ENCODE measurements around the gene CPSF3.

Gene CPSF3

GRCh38 chr2:9417725-9418124 is 5.7 kb upstream of the CPSF3 start:
- no peak for DNase-seq (ENCODE audit: low spot score)
- no peak for TF ChIP-seq CTCF (IDR thresholded peaks at IDR 0.05; ENCODE audit: borderline replicate concordance, control extremely low read depth, extremely low read depth, insufficient read depth, missing control alignments)
- in situ Hi-C loops (cut with MboI; ENCODE audit: low sequenced_read_pairs, unreplicated experiment) = no loop called here

DNA sequence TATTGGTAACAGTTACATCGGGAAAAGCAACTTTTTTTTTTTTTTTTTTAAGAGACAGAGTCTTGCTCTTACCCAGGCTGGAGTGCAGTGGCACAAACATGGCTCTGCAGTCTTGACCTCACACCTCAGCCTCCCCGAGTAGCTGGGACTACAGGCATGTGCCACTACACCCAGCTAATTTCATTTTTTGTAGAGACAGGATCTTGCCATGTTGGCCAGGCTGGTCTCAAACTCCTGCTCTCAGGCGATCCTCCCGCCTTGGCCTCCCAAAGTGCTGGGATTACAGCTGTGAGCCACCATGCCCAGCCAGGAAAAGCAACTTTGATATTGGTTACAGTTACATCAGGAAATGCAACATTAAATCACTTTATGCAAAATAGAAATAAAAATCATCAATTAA is 4.7 kb upstream of the CPSF3 start:
- TF ChIP-seq CTCF (IDR thresholded peaks at IDR 0.05; ENCODE audit: borderline replicate concordance, control extremely low read depth, extremely low read depth, insufficient read depth, missing control alignments) = no peak
- DNase-seq (ENCODE audit: low spot score) = no peak
- in situ Hi-C loops (cut with MboI; ENCODE audit: low sequenced_read_pairs, unreplicated experiment) = no loop called here

GRCh38 chr2:9419541-9419940 is 3.9 kb upstream of the CPSF3 start:
- TF ChIP-seq CTCF (IDR thresholded peaks at IDR 0.05; ENCODE audit: borderline replicate concordance, control extremely low read depth, extremely low read depth, insufficient read depth, missing control alignments) = no peak
- in situ Hi-C loops (cut with MboI; ENCODE audit: low sequenced_read_pairs, unreplicated experiment) = no loop called here
- DNase-seq (ENCODE audit: low spot score) = no peak

DNA sequence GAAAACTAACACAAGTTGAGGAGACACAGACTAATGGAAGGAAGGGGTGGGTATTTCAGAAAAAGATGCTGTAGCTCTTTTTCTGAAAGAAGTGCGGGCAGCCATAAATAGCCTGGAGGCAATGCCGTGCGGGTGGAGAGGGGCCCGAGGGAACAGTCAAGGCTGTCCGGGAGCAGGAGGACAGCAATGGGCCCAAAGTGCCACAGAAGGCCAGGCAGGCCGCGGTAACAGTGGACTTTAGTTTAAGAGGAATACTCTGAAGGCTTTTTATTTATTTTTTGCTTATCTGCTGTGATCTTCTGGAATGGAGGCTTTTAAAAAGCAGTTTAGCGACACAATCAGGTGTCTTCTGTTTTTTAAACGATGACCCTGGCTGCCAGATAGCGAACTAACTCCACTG is 3.0 kb upstream of the CPSF3 start:
- TF ChIP-seq CTCF (IDR thresholded peaks at IDR 0.05; ENCODE audit: borderline replicate concordance, control extremely low read depth, extremely low read depth, insufficient read depth, missing control alignments) = no peak
- in situ Hi-C loops (cut with MboI; ENCODE audit: low sequenced_read_pairs, unreplicated experiment) = no loop called here
- DNase-seq (ENCODE audit: low spot score) = no peak

GRCh38 chr2:9422321-9423099 is 944 bp upstream of the CPSF3 start:
- in situ Hi-C loops (cut with MboI; ENCODE audit: low sequenced_read_pairs, unreplicated experiment) = no loop called here
- DNase-seq (ENCODE audit: low spot score) = peak; percentile 70
- TF ChIP-seq CTCF (IDR thresholded peaks at IDR 0.05; ENCODE audit: borderline replicate concordance, control extremely low read depth, extremely low read depth, insufficient read depth, missing control alignments) = no peak

DNA sequence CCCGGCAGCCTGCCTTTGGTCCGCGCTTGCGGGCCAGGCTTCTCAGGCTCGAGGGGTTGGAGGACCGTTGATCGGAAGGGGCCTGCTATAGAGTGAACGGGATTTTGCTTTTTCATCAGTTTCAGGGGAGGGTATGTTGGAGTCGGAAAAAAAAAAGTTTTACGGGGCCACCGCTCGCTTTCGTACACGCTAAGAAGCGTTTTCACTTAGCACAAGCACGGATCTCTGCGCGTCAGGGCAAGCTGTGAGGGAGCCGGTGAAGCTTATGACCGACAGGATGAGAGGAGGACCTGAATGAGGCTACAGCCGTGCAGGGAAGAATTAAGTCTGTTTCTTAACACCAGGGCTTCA is 443 bp downstream of the CPSF3 start:
- in situ Hi-C loops (cut with MboI; ENCODE audit: low sequenced_read_pairs, unreplicated experiment) = no loop called here
- no peak for TF ChIP-seq CTCF (IDR thresholded peaks at IDR 0.05; ENCODE audit: borderline replicate concordance, control extremely low read depth, extremely low read depth, insufficient read depth, missing control alignments)
- DNase-seq (ENCODE audit: low spot score) = peak; percentile 34

Measured in GM13976 (cell line).